ENCODE results near the gene UTS2B.

GRCh38 chr3:191280111-191280510, 50.2 kb downstream of the UTS2B start:
- no peak for TF ChIP-seq POLR2AphosphoS5 (IDR thresholded peaks at IDR 0.05)
- no peak for TF ChIP-seq CTCF (IDR thresholded peaks at IDR 0.05; ENCODE audit: poor library complexity, severe bottlenecking)
- no peak for TF ChIP-seq EZH2 (IDR thresholded peaks at IDR 0.05; ENCODE audit: borderline replicate concordance, insufficient read depth, low read length, poor library complexity, severe bottlenecking)
- no peak for TF ChIP-seq RAD21 (conservative IDR thresholded peaks at IDR 0.05)
- TF ChIP-seq REST (IDR thresholded peaks at IDR 0.05; ENCODE audit: borderline replicate concordance) = no peak
- TF ChIP-seq EP300 (conservative IDR thresholded peaks at IDR 0.05; ENCODE audit: poor library complexity, severe bottlenecking) = no peak

Data from neural cell (in vitro differentiated cells).